Brain microvascular endothelial cell (primary cell): Measurements from ENCODE around the gene C11orf54.
"Not testable (repeated sequence)": the region's sequence is repeated elsewhere in the genome, so short reads cannot be mapped to it uniquely, and the experiment has no call there.

Source experiments
- DNase-seq: peaks from one replicate; pipeline ENCODE4 v3.0.0-alpha.2; 2020
- H3K27ac ChIP-seq: fragments of 250-450 bp; sonication (Bioruptor Pico); 2 replicates; pipeline ENCODE4 v1.5.1; 2020; ENCODE audit warnings: mild to moderate bottlenecking, moderate library complexity
- H3K27me3 ChIP-seq: fragments of 250-450 bp; sonication (Bioruptor Pico); replicated peaks from 2 replicates; pipeline ENCODE4 v1.5.1; 2020; ENCODE audit warnings: mild to moderate bottlenecking
- H3K36me3 ChIP-seq: fragments of 250-450 bp; sonication (Bioruptor Pico); replicated peaks from 2 replicates; pipeline ENCODE4 v1.5.1; 2020; ENCODE audit warnings: mild to moderate bottlenecking
- H3K4me3 ChIP-seq: 2 replicates; pipeline ENCODE4 v1.5.1; 2011; ENCODE audit warnings: low read depth, mild to moderate bottlenecking, control low read depth, low read length, moderate library complexity
- in situ Hi-C: cut with HindIII; loops from 2 replicates; pipeline ENCODE4 v1.10.0; 2017; ENCODE audit warnings: low sequenced_read_pairs, low pct_ligation_motif_present
- TF ChIP-seq, protein P1 (sequence below): IDR thresholded peaks from 2 replicates; pipeline ENCODE4 v1.5.1; 2011; ENCODE audit warnings: low read depth, mild to moderate bottlenecking, moderate library complexity, low read length, control low read depth, inconsistent platforms; ENCODE audit errors: missing control alignments

Gene C11orf54

DNA sequence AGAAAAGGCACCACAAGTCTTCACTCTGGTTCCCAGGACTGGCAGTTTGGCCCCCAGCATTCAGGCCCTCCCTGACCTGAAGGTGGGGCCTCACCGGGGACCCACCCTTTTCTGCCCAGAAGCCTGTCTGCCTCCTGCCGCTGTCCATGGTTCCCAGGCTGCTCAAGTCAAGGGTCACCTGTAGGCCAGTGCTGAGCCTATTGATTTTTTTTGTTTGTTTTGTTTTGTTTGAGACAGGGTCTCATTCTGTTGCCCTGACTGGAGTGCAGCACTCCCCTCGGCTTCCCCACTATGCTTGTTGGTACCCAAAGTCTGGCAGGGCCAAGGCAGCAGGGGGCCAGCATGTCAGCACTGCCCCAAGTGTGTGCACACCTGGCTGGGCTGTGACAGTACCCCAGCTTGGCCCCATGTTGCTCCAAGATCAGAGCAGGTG is 31.6 kb downstream of the C11orf54 start:
- Histone ChIP-seq H3K36me3 (no peaks in the 10 kb centered on the region), H3K27me3 (no peaks in the 10 kb centered on the region), H3K27ac (no peak overlapping the region), H3K4me3 (no peak overlapping the region)
- no peak for DNase-seq
- in situ Hi-C loops, result no loop called here
- TF ChIP-seq, protein P1, sequence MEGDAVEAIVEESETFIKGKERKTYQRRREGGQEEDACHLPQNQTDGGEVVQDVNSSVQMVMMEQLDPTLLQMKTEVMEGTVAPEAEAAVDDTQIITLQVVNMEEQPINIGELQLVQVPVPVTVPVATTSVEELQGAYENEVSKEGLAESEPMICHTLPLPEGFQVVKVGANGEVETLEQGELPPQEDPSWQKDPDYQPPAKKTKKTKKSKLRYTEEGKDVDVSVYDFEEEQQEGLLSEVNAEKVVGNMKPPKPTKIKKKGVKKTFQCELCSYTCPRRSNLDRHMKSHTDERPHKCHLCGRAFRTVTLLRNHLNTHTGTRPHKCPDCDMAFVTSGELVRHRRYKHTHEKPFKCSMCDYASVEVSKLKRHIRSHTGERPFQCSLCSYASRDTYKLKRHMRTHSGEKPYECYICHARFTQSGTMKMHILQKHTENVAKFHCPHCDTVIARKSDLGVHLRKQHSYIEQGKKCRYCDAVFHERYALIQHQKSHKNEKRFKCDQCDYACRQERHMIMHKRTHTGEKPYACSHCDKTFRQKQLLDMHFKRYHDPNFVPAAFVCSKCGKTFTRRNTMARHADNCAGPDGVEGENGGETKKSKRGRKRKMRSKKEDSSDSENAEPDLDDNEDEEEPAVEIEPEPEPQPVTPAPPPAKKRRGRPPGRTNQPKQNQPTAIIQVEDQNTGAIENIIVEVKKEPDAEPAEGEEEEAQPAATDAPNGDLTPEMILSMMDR, result no peak

DNA sequence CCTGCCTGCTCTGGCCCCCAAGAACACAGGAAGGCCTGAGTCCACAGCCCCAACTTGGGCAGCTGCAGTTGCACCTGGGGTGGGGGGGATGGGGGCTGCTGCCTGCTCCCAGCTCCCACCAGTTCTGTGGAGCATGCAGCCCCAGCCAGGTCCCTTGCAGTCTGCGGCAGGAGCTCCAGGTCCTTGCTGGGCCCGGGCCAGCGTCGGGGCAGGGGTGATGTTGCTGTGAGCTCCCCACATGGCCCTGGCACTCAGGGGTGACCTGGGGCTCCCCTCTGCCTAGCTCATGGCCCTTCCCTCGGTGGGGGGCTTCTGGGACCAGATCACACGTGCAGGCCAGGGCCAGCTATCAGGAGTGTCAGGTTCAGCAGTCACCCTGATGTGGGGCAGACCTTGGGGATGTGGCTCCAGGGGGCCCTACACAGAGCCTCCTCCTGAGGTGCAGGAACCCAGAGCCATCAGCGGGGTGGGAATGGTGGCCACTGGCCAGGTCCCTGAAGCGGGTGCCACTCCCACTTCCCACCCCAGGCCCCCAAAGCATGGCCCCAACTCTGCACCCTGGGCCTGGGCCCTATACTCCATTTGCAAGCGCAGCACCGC is 32.2 kb downstream of the C11orf54 start:
- Histone ChIP-seq H3K36me3 (no peaks in the 10 kb centered on the region), H3K27ac (no peak overlapping the region), H3K4me3 (no peak overlapping the region), H3K27me3 (no peaks in the 10 kb centered on the region)
- DNase-seq, result no peak
- TF ChIP-seq, protein P1, result no peak
- in situ Hi-C loops, result no loop called here

DNA sequence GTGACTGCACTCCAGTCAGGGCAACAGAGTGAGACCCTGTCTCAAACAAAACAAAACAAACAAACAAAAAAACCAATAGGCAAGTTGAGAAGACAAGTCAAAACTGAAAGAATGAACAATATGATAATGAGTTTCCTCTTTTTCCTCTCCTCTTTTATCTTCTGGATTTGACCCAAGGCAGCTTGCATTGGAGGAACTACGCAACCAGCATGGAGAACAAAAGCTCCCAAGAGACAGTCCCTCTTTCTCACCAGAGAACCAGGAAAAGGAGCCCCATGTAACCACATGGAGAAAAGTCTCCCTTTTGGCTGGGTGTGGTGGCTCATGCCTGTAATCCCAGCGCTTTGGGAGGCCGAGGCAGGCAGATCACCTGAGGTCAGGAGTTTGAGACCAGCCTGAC is 33.1 kb downstream of the C11orf54 start:
- H3K27ac ChIP-seq, H3K4me3 ChIP-seq, H3K36me3 ChIP-seq, H3K27me3 ChIP-seq, DNase-seq, in situ Hi-C loops: not testable (repeated sequence)

DNA sequence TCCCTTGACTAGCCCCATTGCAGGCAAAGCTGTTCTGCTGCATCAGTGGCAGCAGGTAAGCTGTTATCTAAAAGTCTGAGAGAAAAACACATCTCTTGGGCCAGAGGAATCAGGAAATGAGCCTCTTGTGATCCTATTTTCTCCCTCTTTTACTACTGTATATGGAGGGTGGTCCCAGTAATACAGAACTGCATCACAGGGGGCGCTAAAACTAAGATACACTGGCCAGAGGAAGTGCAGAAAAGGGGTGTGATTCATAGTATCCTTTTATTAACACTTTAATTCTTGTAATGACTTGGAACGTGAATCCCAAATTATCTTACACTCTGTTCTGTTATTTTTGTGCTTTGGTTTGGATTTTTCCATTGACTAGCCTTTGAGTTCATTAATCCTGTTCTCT is 33.8 kb downstream of the C11orf54 start:
- no peak overlapping the region for H3K4me3 ChIP-seq
- in situ Hi-C loops, result no loop called here
- no peaks in the 10 kb centered on the region for H3K36me3 ChIP-seq
- H3K27ac ChIP-seq, result no peak overlapping the region
- H3K27me3 ChIP-seq, result no peaks in the 10 kb centered on the region
- TF ChIP-seq, protein P1, result peak; percentile 50
- DNase-seq, result peak; percentile 32

DNA sequence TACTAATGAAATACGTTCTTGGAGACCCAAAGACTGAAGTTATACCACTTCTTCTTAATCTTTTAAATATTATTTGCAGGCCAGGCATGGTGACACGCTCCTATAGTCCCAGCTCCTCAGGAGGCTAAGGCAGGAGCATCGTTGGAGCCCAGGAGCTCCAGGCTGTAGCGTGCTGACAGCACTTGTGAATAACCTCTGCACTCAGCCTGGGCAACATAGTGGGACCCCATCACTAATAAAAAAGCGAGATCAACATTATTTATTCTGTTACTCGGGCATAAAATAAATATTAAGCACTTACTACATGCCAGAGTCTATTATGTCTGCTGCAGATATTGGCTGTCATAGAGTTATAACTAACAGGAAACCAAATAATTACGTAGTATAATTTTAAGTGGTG is 41.9 kb downstream of the C11orf54 start:
- in situ Hi-C loops, result no loop called here
- no peaks in the 10 kb centered on the region for H3K36me3 ChIP-seq
- H3K27me3 ChIP-seq, result no peaks in the 10 kb centered on the region
- H3K4me3 ChIP-seq, result peak overlapping the region; percentile 100
- no peak for DNase-seq
- TF ChIP-seq, protein P1, result no peak
- no peak overlapping the region for H3K27ac ChIP-seq

DNA sequence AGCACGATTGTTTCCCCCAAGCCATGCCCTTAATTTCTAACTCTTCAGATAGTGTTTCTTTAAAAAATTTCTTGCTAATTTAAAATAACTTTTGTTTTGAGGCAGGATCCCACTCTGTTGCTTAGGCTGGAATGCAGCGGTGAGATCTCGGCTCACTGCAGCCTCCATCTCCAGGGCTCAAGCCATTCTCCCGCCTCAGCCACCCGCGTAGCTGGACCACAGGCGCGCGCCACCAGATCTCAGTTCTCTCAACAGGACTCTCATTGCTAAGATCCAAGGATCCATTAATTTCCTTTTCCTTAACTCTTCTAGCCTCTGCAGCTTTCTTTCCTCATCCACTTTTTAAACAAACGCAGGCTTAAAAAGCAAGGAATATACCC is 42.3 kb downstream of the C11orf54 start:
- Histone ChIP-seq H3K27me3 (no peaks in the 10 kb centered on the region), H3K27ac (peak overlapping the region; percentile 73), H3K4me3 (peak overlapping the region; percentile 100), H3K36me3 (no peaks in the 10 kb centered on the region)
- no peak for DNase-seq
- TF ChIP-seq, protein P1, result no peak
- in situ Hi-C loops, result no loop called here
